T-helper 1 cell treated with Interleukin-12 subunit alpha and Interleukin-12 subunit beta and Interleukin-4 antibody, amounts not matched to agents 30 μg/mL and 1 μg/mL, for 36 hours (primary cell): ENCODE measurements around the gene MAML2.
A peak's percentile ranks its signal among the peaks of the same experiment; 100 is the strongest.

Experiments used
- H3K27ac Mint-ChIP-seq: one replicate; pipeline ENCODE4 v1.8.0; 2021; ENCODE audit warnings: mild to moderate bottlenecking, mixed read lengths
- H3K27me3 Mint-ChIP-seq: one replicate; pipeline ENCODE4 v1.8.0; 2021; ENCODE audit warnings: low read depth, mixed read lengths
- H3K36me3 Mint-ChIP-seq: one replicate; pipeline ENCODE4 v1.8.0; 2021; ENCODE audit warnings: low read depth, mixed read lengths
- H3K4me1 Mint-ChIP-seq: one replicate; pipeline ENCODE4 v1.8.0; 2021; ENCODE audit warnings: low read depth, mixed read lengths
- H3K4me3 Mint-ChIP-seq: one replicate; pipeline ENCODE4 v1.8.0; 2021; ENCODE audit warnings: mild to moderate bottlenecking, moderate library complexity, mixed read lengths
- H3K9me3 Mint-ChIP-seq: one replicate; pipeline ENCODE4 v1.8.0; 2021; ENCODE audit warnings: mixed read lengths

Gene MAML2

GRCh38 chr11:96081561-96081960, 261.4 kb downstream of the MAML2 start:
- Mint-ChIP-seq H3K27ac (no peak overlapping the region), H3K4me1 (peaks cover 9% of the 10 kb centered on the region), H3K36me3 (peaks cover 8% of the 10 kb centered on the region), H3K27me3 (no peaks in the 10 kb centered on the region), H3K9me3 (no peaks in the 10 kb centered on the region), H3K4me3 (no peak overlapping the region)

GRCh38 chr11:96079691-96080090, 263.3 kb downstream of the MAML2 start:
- peaks cover 28% of the 10 kb centered on the region for H3K4me1 Mint-ChIP-seq
- H3K4me3 Mint-ChIP-seq = no peak overlapping the region
- H3K27ac Mint-ChIP-seq = no peak overlapping the region
- no peaks in the 10 kb centered on the region for H3K27me3 Mint-ChIP-seq
- H3K9me3 Mint-ChIP-seq = no peaks in the 10 kb centered on the region
- peaks cover 3% of the 10 kb centered on the region for H3K36me3 Mint-ChIP-seq

GRCh38 chr11:96075532-96075959, 267.4 kb downstream of the MAML2 start:
- H3K4me1 Mint-ChIP-seq = peaks cover 35% of the 10 kb centered on the region
- H3K9me3 Mint-ChIP-seq = no peaks in the 10 kb centered on the region
- H3K27me3 Mint-ChIP-seq = no peaks in the 10 kb centered on the region
- H3K36me3 Mint-ChIP-seq = peaks cover 4% of the 10 kb centered on the region
- no peak overlapping the region for H3K4me3 Mint-ChIP-seq
- H3K27ac Mint-ChIP-seq = peak overlapping the region; percentile 32

GRCh38 chr11:96074551-96075310, 268.3 kb downstream of the MAML2 start:
- Mint-ChIP-seq H3K4me1 (peaks cover 35% of the 10 kb centered on the region), H3K36me3 (peaks cover 4% of the 10 kb centered on the region), H3K27ac (peak overlapping the region; percentile 43), H3K27me3 (no peaks in the 10 kb centered on the region), H3K9me3 (no peaks in the 10 kb centered on the region), H3K4me3 (no peak overlapping the region)

GRCh38 chr11:96073536-96073935, 269.5 kb downstream of the MAML2 start:
- Mint-ChIP-seq H3K4me3 (no peak overlapping the region), H3K27ac (no peak overlapping the region), H3K27me3 (no peaks in the 10 kb centered on the region), H3K4me1 (peaks cover 34% of the 10 kb centered on the region), H3K36me3 (peaks cover 4% of the 10 kb centered on the region), H3K9me3 (no peaks in the 10 kb centered on the region)

GRCh38 chr11:96072592-96072991, 270.4 kb downstream of the MAML2 start:
- peaks cover 1% of the 10 kb centered on the region for H3K36me3 Mint-ChIP-seq

GRCh38 chr11:96070453-96070852, 272.5 kb downstream of the MAML2 start:
- H3K4me3 Mint-ChIP-seq = no peak overlapping the region
- H3K4me1 Mint-ChIP-seq = peaks cover 24% of the 10 kb centered on the region
- peaks cover 1% of the 10 kb centered on the region for H3K36me3 Mint-ChIP-seq
- H3K27me3 Mint-ChIP-seq = no peaks in the 10 kb centered on the region
- no peaks in the 10 kb centered on the region for H3K9me3 Mint-ChIP-seq
- no peak overlapping the region for H3K27ac Mint-ChIP-seq

More at GRCh38 chr11:96072592-96072991, 270.4 kb downstream of the MAML2 start:
- no peak overlapping the region for H3K4me3 Mint-ChIP-seq
- no peak overlapping the region for H3K27ac Mint-ChIP-seq
- peaks cover 32% of the 10 kb centered on the region for H3K4me1 Mint-ChIP-seq
- H3K27me3 Mint-ChIP-seq = no peaks in the 10 kb centered on the region
- H3K9me3 Mint-ChIP-seq = no peaks in the 10 kb centered on the region

DNA sequence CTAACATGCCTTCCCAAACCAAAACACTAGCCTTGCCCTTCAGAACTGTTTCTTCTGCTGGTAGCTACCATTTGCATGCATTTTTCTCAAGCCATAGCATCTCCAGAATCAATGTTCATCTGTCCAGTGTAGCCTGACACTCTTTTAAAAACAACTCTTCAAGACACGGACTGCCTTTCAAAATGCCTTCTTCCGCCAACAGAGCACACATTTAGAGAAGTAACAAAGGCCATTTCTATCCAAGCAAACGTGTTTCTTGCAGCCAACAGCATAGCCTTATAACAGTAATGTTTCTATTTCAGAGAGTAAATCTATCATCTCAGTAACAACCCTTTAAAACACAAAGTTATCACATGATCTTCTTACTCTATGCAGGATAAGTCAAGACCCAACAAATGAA, 275.8 kb downstream of the MAML2 start:
- Mint-ChIP-seq H3K27me3 (no peaks in the 10 kb centered on the region), H3K4me3 (no peak overlapping the region), H3K27ac (no peak overlapping the region), H3K9me3 (no peaks in the 10 kb centered on the region), H3K4me1 (peaks cover 24% of the 10 kb centered on the region), H3K36me3 (no peaks in the 10 kb centered on the region)

DNA sequence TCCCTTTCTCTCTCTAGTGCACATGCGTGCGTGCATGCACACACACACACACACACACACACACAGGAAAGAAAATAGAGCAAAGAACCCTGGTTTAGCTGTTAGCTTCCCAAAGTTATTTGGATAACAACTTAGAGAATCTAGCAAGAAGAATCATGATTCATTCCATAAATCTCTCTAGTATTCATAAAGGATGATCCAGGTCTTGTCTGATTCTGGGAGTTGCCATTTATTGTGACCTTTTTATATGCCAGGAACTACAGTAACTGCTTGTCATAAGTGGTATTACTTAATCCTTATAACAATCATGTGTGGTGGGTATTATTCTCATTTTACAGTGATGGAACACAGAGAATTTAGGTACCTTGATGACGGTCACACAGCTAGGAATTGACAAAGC, 277.6 kb downstream of the MAML2 start:
- H3K27ac Mint-ChIP-seq = no peak overlapping the region
- H3K4me1 Mint-ChIP-seq = peaks cover 29% of the 10 kb centered on the region

GRCh38 chr11:96063886-96064285, 279.1 kb downstream of the MAML2 start:
- Mint-ChIP-seq H3K9me3 (no peaks in the 10 kb centered on the region), H3K4me1 (peaks cover 29% of the 10 kb centered on the region), H3K27me3 (no peaks in the 10 kb centered on the region), H3K27ac (no peak overlapping the region), H3K36me3 (peaks cover 6% of the 10 kb centered on the region), H3K4me3 (no peak overlapping the region)

More for the DNA sequence above, 277.6 kb downstream of the MAML2 start:
- H3K4me3 Mint-ChIP-seq = no peak overlapping the region
- peaks cover 2% of the 10 kb centered on the region for H3K36me3 Mint-ChIP-seq
- no peaks in the 10 kb centered on the region for H3K27me3 Mint-ChIP-seq
- H3K9me3 Mint-ChIP-seq = no peaks in the 10 kb centered on the region

DNA sequence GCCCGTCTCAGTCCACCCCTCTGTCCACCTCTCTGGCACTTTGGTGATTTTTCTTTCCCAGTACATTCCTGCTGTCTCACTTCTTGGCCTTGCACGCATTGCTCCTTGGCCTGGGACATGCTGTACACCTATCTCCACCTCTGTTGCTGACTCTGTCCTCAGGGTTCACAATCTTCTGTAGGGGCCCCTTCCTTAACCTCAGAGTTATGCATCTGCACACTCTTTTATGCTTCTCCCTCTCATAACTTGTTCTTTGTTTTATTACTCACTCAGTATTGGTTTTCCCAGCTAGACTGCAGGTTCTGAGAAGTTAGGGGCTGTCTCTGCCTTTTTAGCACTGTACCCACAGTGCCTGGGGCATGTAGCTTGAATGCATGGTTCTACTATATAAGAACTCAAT, 279.9 kb downstream of the MAML2 start:
- Mint-ChIP-seq H3K4me1 (peaks cover 27% of the 10 kb centered on the region), H3K27ac (peak overlapping the region; percentile 49), H3K4me3 (peak overlapping the region; percentile 30)

DNA sequence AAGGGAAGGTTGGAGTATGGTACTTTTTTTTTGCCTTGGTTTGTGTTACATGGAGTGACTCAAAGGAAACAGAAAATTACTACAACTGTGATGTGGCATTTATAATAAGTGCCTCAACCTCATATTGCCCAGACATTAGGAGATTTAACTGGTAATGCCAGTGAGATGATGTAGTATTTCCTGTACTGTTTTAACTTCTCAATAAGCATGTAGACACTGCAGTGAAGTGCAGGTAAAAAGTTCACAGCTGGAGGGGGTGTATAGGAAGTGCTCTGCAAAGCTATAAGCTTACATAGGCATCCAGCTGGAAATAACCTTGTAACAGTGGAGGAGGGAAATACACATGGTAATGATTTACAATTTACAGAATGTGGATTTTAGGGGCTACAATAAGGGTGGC, 280.9 kb downstream of the MAML2 start:
- peak overlapping the region; percentile 31 for H3K27ac Mint-ChIP-seq
- no peaks in the 10 kb centered on the region for H3K9me3 Mint-ChIP-seq
- H3K36me3 Mint-ChIP-seq = peaks cover 6% of the 10 kb centered on the region
- H3K27me3 Mint-ChIP-seq = no peaks in the 10 kb centered on the region
- peaks cover 32% of the 10 kb centered on the region for H3K4me1 Mint-ChIP-seq
- H3K4me3 Mint-ChIP-seq = no peak overlapping the region

More for the DNA sequence above, 279.9 kb downstream of the MAML2 start:
- Mint-ChIP-seq H3K9me3 (no peaks in the 10 kb centered on the region), H3K36me3 (peaks cover 6% of the 10 kb centered on the region), H3K27me3 (no peaks in the 10 kb centered on the region)

- Mint-ChIP-seq H3K9me3 (no peaks in the 10 kb centered on the region), H3K27me3 (no peaks in the 10 kb centered on the region), H3K36me3 (peaks cover 6% of the 10 kb centered on the region), H3K4me3 (no peak overlapping the region), H3K27ac (peak overlapping the region; percentile 23), H3K4me1 (peaks cover 35% of the 10 kb centered on the region)
Observed at GRCh38 chr11:96061730-96062129, 281.3 kb downstream of the MAML2 start.

- H3K27ac Mint-ChIP-seq = no peak overlapping the region
Observed at GRCh38 chr11:96061069-96061468, 281.9 kb downstream of the MAML2 start.

DNA sequence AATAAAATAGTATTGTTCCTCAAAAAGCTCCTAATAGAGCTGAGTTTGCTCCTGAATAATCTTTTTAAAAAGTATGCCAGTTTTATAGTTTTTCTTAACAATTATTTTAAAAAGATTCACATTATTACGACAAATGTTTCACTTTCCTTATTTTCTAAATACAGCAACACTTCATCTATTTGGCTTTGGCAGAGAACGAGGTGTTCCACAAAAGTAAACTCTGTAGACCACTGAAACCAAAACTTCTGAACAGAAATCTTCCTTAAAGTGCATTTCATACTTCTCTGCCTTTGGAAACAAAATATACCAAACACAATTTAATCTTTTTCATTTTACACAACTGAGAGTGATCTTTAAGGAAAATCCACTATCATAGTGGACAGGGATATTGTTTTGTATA, 285.5 kb downstream of the MAML2 start:
- Mint-ChIP-seq H3K4me1 (peaks cover 39% of the 10 kb centered on the region), H3K27ac (no peak overlapping the region), H3K4me3 (no peak overlapping the region), H3K9me3 (no peaks in the 10 kb centered on the region), H3K27me3 (no peaks in the 10 kb centered on the region), H3K36me3 (peaks cover 11% of the 10 kb centered on the region)

More at GRCh38 chr11:96061069-96061468, 281.9 kb downstream of the MAML2 start:
- Mint-ChIP-seq H3K9me3 (no peaks in the 10 kb centered on the region), H3K4me3 (no peak overlapping the region), H3K4me1 (peaks cover 35% of the 10 kb centered on the region), H3K36me3 (peaks cover 6% of the 10 kb centered on the region), H3K27me3 (no peaks in the 10 kb centered on the region)
